GM10248 (cell line): Measurements from ENCODE around the gene DTNB.

Experiments
- CTCF ChIA-PET: fragments of 300-600 bp; sonication (Branson Sonifier 250); formaldehyde crosslinking; extraction: SDS; loops from one replicate; lab custom pipeline; 2021; ENCODE audit warnings: antibody characterized with exemption; lab: Yijun Ruan, JAX
- POLR2A ChIA-PET: fragments of 350-650 bp; sonication (Branson Sonifier 250); formaldehyde crosslinking; extraction: SDS; loops from one replicate; lab custom pipeline; 2020; ENCODE audit warnings: antibody characterized with exemption; lab: Yijun Ruan, JAX
- DNase-seq: peaks from one replicate; pipeline ENCODE4 v3.0.0; 2012; ENCODE audit errors: extremely low spot score
- CTCF ChIP-seq: IDR thresholded peaks from 2 replicates; pipeline ENCODE4 v1.5.1; 2012; ENCODE audit warnings: mild to moderate bottlenecking, low read depth; ENCODE audit errors: extremely low read depth, missing control alignments, control extremely low read depth

The DTNB gene

GRCh38 chr2:25421820-25422411 lies 251.5 kb downstream of the DTNB start:
- CTCF ChIA-PET: interaction anchor here (2.4 kb wide), 1 partner anchor 59 kb away, joined by 8 read pairs; no protein-coding TSS in a partner anchor
- POLR2A ChIA-PET: no interaction called here

GRCh38 chr2:25421289-25421688 lies 252.1 kb downstream of the DTNB start:
- POLR2A ChIA-PET: interaction anchor here (0.6 to 1.0 kb wide), 2 partner anchors 44 to 69 kb away, joined by 3 read pairs; no protein-coding TSS in a partner anchor
- CTCF ChIA-PET: interaction anchor here (0.9 to 2.4 kb wide), 6 partner anchors 13 to 59 kb away, joined by 3 to 11 read pairs (median 4); no protein-coding TSS in a partner anchor
- no peak for DNase-seq
- no peak for TF ChIP-seq CTCF

More at GRCh38 chr2:25421820-25422411, 251.5 kb downstream of the DTNB start:
- no peak for TF ChIP-seq CTCF
- peak; percentile 52 for DNase-seq

GRCh38 chr2:25420820-25421237 lies 252.5 kb downstream of the DTNB start:
- POLR2A ChIA-PET: interaction anchor here (0.6 to 1.8 kb wide), 4 partner anchors 17 to 68 kb away, joined by 3 to 7 read pairs (median 3); no protein-coding TSS in a partner anchor
- peak; percentile 66 for DNase-seq
- CTCF ChIA-PET: interaction anchor here (0.9 to 2.4 kb wide), 6 partner anchors 12 to 58 kb away, joined by 3 to 11 read pairs (median 4); no protein-coding TSS in a partner anchor
- no peak for TF ChIP-seq CTCF

GRCh38 chr2:25419678-25420242 lies 253.6 kb downstream of the DTNB start:
- TF ChIP-seq CTCF: no peak
- DNase-seq: peak; percentile 73
- POLR2A ChIA-PET: interaction anchor here (0.7 to 1.8 kb wide), 4 partner anchors 16 to 377 kb away, joined by 3 to 9 read pairs (median 6); no protein-coding TSS in a partner anchor
- CTCF ChIA-PET: interaction anchor here (1.0 to 2.8 kb wide), 8 partner anchors 9 to 143 kb away, joined by 3 to 11 read pairs (median 4); no protein-coding TSS in a partner anchor

GRCh38 chr2:25418944-25419677 lies 254.3 kb downstream of the DTNB start:
- TF ChIP-seq CTCF: no peak
- ChIA-PET CTCF (interaction anchor here (0.8 to 3.9 kb wide), 12 partner anchors 8 to 142 kb away, joined by 3 to 31 read pairs (median 4); no protein-coding TSS in a partner anchor), POLR2A (interaction anchor here (0.6 to 1.8 kb wide), 5 partner anchors 15 to 926 kb away, joined by 3 to 9 read pairs (median 4); no protein-coding TSS in a partner anchor)
- DNase-seq: no peak
